Endodermal cell (in vitro differentiated cells): ENCODE data around the gene VIPR2. TPM values are rescaled to one million over a fixed set of nuclear protein-coding genes. Genes with fewer than 3 reads are reported as not detected.

ENCODE experiments used
- DNase-seq: peaks from one replicate; pipeline ENCODE4 v3.0.0-alpha.2; 2017
- H3K27ac ChIP-seq: 2 replicates; pipeline ENCODE4 v1.5.1; 2013; ENCODE audit warnings: mild to moderate bottlenecking, low read depth, low read length, moderate library complexity
- H3K27me3 ChIP-seq: 2 replicates; pipeline ENCODE4 v1.6.1; 2013; ENCODE audit warnings: mild to moderate bottlenecking, low read length, moderate library complexity; ENCODE audit not compliant: insufficient read depth, control insufficient read depth, poor library complexity, severe bottlenecking
- H3K36me3 ChIP-seq: 2 replicates; pipeline ENCODE4 v1.7.0; 2013; ENCODE audit warnings: mild to moderate bottlenecking, low read length, moderate library complexity; ENCODE audit not compliant: control insufficient read depth, insufficient read depth
- H3K4me1 ChIP-seq: one replicate; pipeline ENCODE4 v1.7.0; 2013; ENCODE audit warnings: low read length; ENCODE audit not compliant: control insufficient read depth, insufficient read depth
- H3K4me3 ChIP-seq: 2 replicates; pipeline ENCODE4 v1.5.1; 2013; ENCODE audit warnings: mild to moderate bottlenecking, low read length, moderate library complexity
- H3K9ac ChIP-seq: 2 replicates; pipeline ENCODE4 v1.6.1; 2013; ENCODE audit warnings: mild to moderate bottlenecking, low read length, moderate library complexity; ENCODE audit not compliant: poor library complexity, severe bottlenecking; ENCODE audit errors: extremely low read depth
- H3K9me3 ChIP-seq: 2 replicates; pipeline ENCODE4 v1.6.1; 2013; ENCODE audit warnings: mild to moderate bottlenecking, low read length, moderate library complexity; ENCODE audit not compliant: control insufficient read depth
- H3K27ac Mint-ChIP-seq: 2 replicates; pipeline ENCODE4 v1.8.0; 2020; ENCODE audit warnings: mixed read lengths
- H3K27me3 Mint-ChIP-seq: 2 replicates; pipeline ENCODE4 v1.8.0; 2021; ENCODE audit warnings: mild to moderate bottlenecking, mixed read lengths; ENCODE audit not compliant: insufficient read depth
- H3K36me3 Mint-ChIP-seq: 2 replicates; pipeline ENCODE4 v1.8.0; 2020; ENCODE audit warnings: low read depth, mixed read lengths
- H3K4me1 Mint-ChIP-seq: 2 replicates; pipeline ENCODE4 v1.8.0; 2020; ENCODE audit warnings: mixed read lengths
- H3K4me3 Mint-ChIP-seq: 2 replicates; pipeline ENCODE4 v1.8.0; 2020; ENCODE audit warnings: mild to moderate bottlenecking, moderate library complexity, mixed read lengths
- H3K9me3 Mint-ChIP-seq: 2 replicates; pipeline ENCODE4 v1.8.0; 2020; ENCODE audit warnings: mild to moderate bottlenecking, mixed read lengths
- WGBS, 2 experiments: methylation state at CpG; one replicate each; pipeline versions ENCODE4 v1.1.5 to v1.1.7; 2013; ENCODE audit warnings: missing lambda C conversion rate in 2 of 2, mixed read lengths in 1 of 2; ENCODE audit not compliant: insufficient coverage in 1 of 2, insufficient read length in 1 of 2; 5-methylcytosine and 5-hydroxymethylcytosine counted together
- total RNA-seq, 2 donors: library from RNA; stranded (reverse); fragmentation: NEBNext Ultra II Directional in 1 of 2; extraction: Animal tissue kit (Norgen Biotek cat#: 25700) in 1 of 2; gene quantifications; 2 replicates in 1 of 2; 3 replicates in 1 of 2; pipeline ENCODE4 v1.2.1, GENCODE V29; 2021
- TF ChIP-seq, protein P1 (sequence below): fragments of 200-600 bp; sonication (generic); conservative IDR thresholded peaks from 2 replicates; pipeline ENCODE4 v1.5.0; 2021; ENCODE audit warnings: antibody characterized with exemption, mild to moderate bottlenecking

The VIPR2 gene
- total RNA-seq, 2 donors from 2014 or later = 0.64 to 1.8 TPM

DNA sequence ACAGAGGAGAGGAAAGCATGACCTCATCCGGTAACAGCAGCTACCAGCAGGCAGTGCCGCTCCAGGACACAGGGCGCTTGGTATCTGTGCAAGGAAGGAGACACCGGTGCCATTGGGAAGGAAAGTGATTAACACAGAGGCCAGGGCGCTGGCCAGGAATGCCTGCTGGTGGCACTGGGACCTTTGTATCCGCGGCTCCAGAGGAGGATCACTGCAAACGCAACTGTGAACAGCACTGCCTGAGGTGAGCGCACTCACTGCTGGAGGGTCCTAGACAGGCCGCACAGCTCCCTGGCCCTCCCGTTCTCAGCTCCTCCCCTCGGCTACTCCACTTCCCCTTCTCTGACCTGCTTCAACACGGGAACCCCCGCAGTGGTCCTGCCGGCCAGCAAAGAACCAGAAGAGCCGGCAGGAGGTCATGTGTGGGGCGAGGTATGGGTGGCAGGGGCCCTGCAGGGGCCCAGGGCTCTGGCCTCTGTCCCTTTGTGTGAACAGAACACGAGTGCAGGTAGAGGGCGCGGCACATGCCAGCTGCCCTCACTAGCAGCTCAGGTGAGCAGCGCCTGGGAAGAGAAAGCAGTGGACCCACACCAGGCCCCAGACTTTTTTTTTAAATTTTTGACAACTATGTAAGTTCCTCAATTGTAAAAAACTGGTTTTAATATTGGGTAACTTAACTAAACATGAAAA, 107.6 kb downstream of the VIPR2 start:
- Mint-ChIP-seq H3K36me3 (peaks cover under 1% of the 10 kb centered on the region), H3K4me1 (peaks cover 10% of the 10 kb centered on the region), H3K27ac (peak overlapping the region; percentile 80), H3K27me3 (no peaks in the 10 kb centered on the region), H3K4me3 (peak overlapping the region; percentile 9), H3K9me3 (peaks cover 8% of the 10 kb centered on the region)
- Histone ChIP-seq H3K9ac (no peak overlapping the region), H3K36me3 (no peaks in the 10 kb centered on the region), H3K27me3 (no peaks in the 10 kb centered on the region), H3K4me1 (no peaks in the 10 kb centered on the region), H3K27ac (no peak overlapping the region), H3K4me3 (no peak overlapping the region), H3K9me3 (peaks cover under 1% of the 10 kb centered on the region)
- peak; percentile 80 for DNase-seq
- TF ChIP-seq, protein P1, sequence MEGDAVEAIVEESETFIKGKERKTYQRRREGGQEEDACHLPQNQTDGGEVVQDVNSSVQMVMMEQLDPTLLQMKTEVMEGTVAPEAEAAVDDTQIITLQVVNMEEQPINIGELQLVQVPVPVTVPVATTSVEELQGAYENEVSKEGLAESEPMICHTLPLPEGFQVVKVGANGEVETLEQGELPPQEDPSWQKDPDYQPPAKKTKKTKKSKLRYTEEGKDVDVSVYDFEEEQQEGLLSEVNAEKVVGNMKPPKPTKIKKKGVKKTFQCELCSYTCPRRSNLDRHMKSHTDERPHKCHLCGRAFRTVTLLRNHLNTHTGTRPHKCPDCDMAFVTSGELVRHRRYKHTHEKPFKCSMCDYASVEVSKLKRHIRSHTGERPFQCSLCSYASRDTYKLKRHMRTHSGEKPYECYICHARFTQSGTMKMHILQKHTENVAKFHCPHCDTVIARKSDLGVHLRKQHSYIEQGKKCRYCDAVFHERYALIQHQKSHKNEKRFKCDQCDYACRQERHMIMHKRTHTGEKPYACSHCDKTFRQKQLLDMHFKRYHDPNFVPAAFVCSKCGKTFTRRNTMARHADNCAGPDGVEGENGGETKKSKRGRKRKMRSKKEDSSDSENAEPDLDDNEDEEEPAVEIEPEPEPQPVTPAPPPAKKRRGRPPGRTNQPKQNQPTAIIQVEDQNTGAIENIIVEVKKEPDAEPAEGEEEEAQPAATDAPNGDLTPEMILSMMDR = no peak
- 68 to 81% methylated on average over 8 to 21 of the region's 21 CpGs for WGBS, 2 experiments

DNA sequence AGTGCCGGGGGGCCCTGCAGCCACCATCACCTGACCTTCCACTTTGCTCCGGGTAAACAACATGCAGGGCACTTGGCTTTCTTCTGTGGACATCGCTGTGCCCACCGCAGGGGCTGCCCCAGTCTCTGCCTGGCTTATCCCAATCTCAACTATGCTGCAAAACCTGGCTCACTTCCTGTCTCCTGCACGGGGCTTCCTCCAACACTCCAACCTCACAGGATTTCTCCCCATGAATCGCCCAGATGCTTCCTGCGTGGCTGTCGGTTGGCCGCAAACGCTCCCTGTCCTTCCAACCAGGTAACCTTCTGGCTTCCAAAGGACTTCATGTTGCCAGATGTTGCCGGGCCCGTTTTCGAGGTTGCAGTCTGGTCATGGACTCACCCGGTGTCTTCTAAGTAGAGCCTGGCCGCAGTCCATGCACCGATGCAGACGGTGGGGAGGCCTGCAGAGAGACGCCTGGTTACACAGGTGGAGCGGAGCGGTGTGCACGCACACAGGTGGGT, 109.0 kb downstream of the VIPR2 start:
- H3K27ac Mint-ChIP-seq = no peak overlapping the region
- H3K9me3 ChIP-seq = no peaks in the 10 kb centered on the region
- no peak overlapping the region for H3K4me3 ChIP-seq
- no peak overlapping the region for H3K4me3 Mint-ChIP-seq
- H3K4me1 ChIP-seq = no peaks in the 10 kb centered on the region
- H3K36me3 ChIP-seq = no peaks in the 10 kb centered on the region
- no peaks in the 10 kb centered on the region for H3K27me3 ChIP-seq
- DNase-seq = peak; percentile 36
- TF ChIP-seq, protein P1 = no peak
- no peaks in the 10 kb centered on the region for H3K9me3 Mint-ChIP-seq
- H3K4me1 Mint-ChIP-seq = peaks cover 13% of the 10 kb centered on the region
- no peak overlapping the region for H3K9ac ChIP-seq
- no peaks in the 10 kb centered on the region for H3K36me3 Mint-ChIP-seq
- no peak overlapping the region for H3K27ac ChIP-seq
- peaks cover 7% of the 10 kb centered on the region for H3K27me3 Mint-ChIP-seq
- WGBS, 2 experiments = 88 to 91% methylated on average over 19 to 21 of the region's 21 CpGs

DNA sequence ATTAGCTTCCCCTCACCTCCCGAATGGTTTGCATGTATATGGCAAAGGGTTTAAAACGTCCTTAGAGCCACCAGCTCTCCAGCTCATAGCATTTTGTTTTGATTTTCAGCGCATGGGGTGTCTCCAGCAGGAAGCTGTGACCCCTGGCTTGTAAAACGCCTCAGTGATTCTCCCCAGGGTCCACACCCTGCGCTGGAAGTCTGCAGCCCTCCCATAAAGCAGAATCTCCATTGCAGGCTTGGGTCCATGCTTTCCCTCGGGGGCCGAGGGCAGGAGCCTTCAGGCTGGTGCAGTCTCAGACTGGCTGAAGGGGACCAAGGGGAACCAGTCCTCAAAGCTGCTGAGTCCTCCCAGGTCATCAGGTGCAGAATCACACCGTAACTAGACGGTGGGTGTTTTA, 109.7 kb downstream of the VIPR2 start:
- 85 to 89% methylated on average over 5 to 9 of the region's 9 CpGs for WGBS, 2 experiments
- H3K36me3 Mint-ChIP-seq = no peaks in the 10 kb centered on the region
- no peaks in the 10 kb centered on the region for H3K4me1 ChIP-seq
- H3K4me1 Mint-ChIP-seq = peaks cover 13% of the 10 kb centered on the region
- no peaks in the 10 kb centered on the region for H3K27me3 ChIP-seq
- H3K4me3 Mint-ChIP-seq = no peak overlapping the region
- TF ChIP-seq, protein P1 = no peak
- H3K4me3 ChIP-seq = no peak overlapping the region
- no peaks in the 10 kb centered on the region for H3K9me3 ChIP-seq
- no peaks in the 10 kb centered on the region for H3K9me3 Mint-ChIP-seq
- H3K27me3 Mint-ChIP-seq = peaks cover 7% of the 10 kb centered on the region
- no peaks in the 10 kb centered on the region for H3K36me3 ChIP-seq
- no peak overlapping the region for H3K9ac ChIP-seq
- H3K27ac Mint-ChIP-seq = no peak overlapping the region
- DNase-seq = no peak
- H3K27ac ChIP-seq = no peak overlapping the region
